Suprapubic skin (tissue), 4 donors: ENCODE results near the gene PMVK.

ENCODE experiments used
- POLR2A ChIP-seq, 2 donors: fragments of 450-650 bp; IDR thresholded peaks; one replicate each; pipeline ENCODE4 v1.6.1; 2017; ENCODE audit warnings: antibody characterized with exemption in 2 of 2, mild to moderate bottlenecking in 2 of 2, moderate library complexity in 2 of 2
- POLR2AphosphoS5 ChIP-seq, 3 donors: sonication (generic); formaldehyde crosslinking; IDR thresholded peaks; one replicate each; pipeline ENCODE4 v1.6.1; 2017; ENCODE audit warnings: antibody characterized with exemption in 3 of 3

DNA sequence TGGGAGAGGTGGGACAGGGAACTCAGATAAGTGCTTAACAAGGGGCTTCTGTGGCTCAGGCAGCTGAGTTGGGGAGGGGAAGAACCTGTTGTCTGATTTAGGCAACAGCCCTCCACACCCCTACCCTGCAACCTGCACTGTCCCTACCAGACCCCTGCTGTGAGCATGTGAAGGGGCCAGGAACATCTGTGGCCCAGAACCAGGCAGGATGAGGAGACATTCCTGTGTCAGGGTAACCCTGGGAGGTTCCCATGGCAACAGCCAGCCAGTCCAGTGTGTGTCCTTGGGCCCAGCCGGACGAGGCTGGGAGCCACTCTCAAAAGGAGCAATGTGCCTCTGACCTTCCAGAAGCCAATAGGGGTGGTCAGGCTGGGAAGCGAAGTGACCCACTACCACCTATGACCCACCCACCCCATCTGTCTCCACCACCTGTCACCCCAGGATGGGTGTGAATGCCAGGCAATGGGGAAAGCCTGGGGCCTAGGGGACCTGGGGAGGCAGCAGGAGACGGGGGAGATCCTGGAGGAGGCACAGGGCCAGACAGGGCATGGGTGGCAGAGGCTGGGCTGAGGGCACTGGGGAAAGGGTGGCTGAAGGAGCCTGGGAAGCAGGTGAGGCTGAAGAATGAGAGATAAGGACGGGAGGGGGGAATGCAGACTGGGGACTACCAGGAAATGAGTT lies 5.0 kb upstream of the PMVK start:
- TF ChIP-seq POLR2A (IDR thresholded peaks at IDR 0.05), result no peak
- TF ChIP-seq POLR2AphosphoS5 (IDR thresholded peaks at IDR 0.05), result no peak
